ENCODE results near the gene ALPK1.

DNA sequence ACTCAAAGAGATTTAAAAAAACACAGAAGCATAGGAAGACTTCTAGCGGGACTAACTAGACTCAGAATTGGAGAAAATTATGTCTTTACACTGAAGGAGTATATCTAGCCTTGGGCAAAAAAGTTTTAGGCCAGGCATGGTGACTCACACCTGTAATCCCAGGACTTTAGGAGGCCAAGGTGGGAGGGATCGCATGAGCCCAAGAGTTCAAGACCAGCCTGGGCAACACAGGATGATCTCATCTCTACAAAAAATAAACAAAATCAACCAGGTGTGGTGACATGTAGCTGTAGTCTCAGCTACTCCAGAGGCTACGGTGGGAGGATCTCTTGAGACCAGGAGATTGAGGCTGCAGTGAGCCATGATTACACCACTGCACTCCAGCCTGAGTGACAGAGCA lies 119.3 kb downstream of the ALPK1 start:
- TF ChIP-seq, protein P1, sequence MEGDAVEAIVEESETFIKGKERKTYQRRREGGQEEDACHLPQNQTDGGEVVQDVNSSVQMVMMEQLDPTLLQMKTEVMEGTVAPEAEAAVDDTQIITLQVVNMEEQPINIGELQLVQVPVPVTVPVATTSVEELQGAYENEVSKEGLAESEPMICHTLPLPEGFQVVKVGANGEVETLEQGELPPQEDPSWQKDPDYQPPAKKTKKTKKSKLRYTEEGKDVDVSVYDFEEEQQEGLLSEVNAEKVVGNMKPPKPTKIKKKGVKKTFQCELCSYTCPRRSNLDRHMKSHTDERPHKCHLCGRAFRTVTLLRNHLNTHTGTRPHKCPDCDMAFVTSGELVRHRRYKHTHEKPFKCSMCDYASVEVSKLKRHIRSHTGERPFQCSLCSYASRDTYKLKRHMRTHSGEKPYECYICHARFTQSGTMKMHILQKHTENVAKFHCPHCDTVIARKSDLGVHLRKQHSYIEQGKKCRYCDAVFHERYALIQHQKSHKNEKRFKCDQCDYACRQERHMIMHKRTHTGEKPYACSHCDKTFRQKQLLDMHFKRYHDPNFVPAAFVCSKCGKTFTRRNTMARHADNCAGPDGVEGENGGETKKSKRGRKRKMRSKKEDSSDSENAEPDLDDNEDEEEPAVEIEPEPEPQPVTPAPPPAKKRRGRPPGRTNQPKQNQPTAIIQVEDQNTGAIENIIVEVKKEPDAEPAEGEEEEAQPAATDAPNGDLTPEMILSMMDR (conservative IDR thresholded peaks at IDR 0.05; ENCODE audit: low read length): no peak
- TF ChIP-seq EZH2phosphoT487 (IDR thresholded peaks at IDR 0.05; ENCODE audit: borderline replicate concordance, low read depth, low read length): no peak
